HG03045 (cell line): ENCODE measurements around the gene NDUFB1.

Experiments
- ATAC-seq: cut with Tn5 transposase; IDR thresholded peaks from one replicate; pipeline ENCODE4 v1.9.1; 2021; ENCODE audit warnings: mild to moderate bottlenecking, moderate library complexity; ENCODE audit not compliant: unreplicated experiment

Gene NDUFB1

GRCh38 chr14:92121670-92122350, at the start of gene NDUFB1, which contains the start of gene CPSF2:
Gene NDUFB1, minus strand, starts transcription at chr14:92121706. Its CDS starts 4,069 bp downstream, at chr14:92117637.
Gene CPSF2, plus strand, starts transcription at chr14:92121969. Its CDS starts 9,016 bp downstream, at chr14:92130985.
- peak; percentile 90 for ATAC-seq

DNA sequence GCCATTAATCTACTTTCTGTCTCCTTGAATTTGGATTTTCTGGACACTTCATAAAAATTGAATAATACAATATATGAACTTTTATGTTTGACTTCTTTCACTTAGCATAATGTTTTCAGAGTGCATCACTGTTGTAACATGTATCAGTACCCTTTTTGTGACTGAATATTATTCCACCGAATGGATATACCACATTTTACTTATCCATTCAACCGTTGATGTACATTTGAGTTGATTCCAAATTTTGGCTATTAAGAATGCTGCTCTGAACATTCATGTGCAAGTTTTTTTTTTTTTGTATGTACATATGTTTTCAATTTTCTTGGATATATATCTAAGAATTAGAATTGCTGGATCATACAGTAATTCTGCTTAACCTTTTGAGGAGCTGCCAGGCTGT, 43.5 kb upstream of the NDUFB1 start:
- no peak for ATAC-seq

DNA sequence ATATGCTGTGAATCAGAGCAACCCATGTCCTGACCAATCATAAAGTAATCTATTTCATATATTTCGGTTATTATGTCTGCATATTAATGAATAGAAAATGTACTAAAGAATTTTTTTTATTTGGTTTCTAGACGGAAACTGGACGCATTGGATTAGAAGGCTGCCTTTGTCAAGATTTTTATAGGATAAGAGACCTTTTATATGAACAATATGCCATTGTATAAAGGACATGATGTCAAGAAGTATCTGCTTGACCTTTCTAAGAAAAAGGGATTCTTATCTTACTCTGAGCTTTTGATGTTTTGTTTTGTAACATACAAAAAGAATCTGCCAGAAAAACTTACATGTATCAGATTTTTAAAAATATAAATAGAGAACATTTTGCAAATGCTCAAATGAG, 40.0 kb upstream of the NDUFB1 start:
- ATAC-seq = no peak

DNA sequence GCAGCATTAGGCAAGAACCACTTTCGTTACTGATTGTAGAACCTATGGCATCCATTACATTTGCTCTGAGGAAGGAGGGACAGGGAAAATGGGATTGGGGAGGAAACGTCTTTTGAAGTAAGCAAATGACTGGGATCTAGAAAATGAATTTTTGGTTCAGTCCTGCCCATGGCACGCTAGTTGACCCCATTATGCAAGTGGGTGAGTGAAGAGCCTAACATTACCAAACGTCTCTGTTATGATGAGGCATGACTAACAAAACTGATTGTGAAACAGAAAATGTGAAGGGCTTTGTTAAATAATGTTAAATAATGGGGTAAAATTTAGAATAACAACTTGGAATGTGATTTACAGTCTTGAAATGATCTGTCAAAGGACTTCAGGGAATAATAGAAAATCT, 39.1 kb upstream of the NDUFB1 start:
- ATAC-seq = no peak

DNA sequence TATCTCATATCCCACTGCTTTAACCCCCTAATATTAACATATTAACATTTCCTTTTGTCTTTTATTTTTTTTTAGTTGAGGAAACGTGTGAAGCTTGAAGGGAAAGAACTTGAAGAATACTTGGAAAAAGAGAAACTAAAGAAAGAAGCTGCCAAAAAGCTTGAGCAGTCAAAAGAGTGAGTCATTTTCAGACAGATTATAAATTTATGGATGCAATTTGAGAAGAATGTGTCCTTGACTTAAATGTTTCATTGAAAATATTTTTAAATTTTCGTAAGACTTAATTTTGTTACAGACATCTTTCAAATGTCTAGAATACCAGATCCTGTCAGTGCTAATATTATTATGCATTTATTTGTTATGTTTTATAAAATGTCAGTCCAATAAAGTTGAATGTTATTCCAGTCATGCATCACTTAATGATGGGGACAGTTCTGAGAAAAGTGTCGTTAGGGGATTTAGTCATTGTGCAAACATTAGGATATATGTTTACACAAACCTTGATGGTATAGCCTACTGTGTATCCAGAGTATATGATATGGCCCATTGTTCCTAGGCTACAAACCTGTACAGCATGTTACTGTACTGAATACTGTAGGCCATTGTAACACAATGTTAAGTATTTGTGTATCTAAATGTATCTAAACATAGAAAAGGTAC, 32.9 kb upstream of the NDUFB1 start:
- ATAC-seq = no peak

- no peak for ATAC-seq
Measured at GRCh38 chr14:92153581-92153980, 32.1 kb upstream of the NDUFB1 start.

- ATAC-seq = no peak
Measured at GRCh38 chr14:92144708-92145107, 23.2 kb upstream of the NDUFB1 start.

- ATAC-seq = no peak
Measured at GRCh38 chr14:92143962-92144361, 22.5 kb upstream of the NDUFB1 start.

DNA sequence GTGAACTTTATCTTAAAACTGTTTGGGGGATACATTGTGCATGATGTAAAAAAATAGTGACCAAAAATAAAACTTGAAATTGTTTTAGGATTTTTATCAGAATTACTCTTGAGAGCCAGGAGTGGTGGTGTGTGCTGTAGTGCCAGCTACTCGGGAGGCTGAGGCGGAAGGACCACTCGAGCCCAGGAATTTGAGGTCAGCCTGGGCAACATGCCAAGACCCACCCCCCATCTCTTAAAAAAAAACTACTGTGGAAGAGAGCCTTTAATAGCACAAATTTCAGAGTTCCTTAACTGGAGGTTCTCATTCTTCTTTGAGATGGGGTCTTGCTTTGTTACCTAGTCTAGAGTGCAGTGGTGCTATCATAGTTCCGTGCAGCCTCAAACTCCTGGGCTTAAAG, 21.8 kb upstream of the NDUFB1 start:
- ATAC-seq = no peak

DNA sequence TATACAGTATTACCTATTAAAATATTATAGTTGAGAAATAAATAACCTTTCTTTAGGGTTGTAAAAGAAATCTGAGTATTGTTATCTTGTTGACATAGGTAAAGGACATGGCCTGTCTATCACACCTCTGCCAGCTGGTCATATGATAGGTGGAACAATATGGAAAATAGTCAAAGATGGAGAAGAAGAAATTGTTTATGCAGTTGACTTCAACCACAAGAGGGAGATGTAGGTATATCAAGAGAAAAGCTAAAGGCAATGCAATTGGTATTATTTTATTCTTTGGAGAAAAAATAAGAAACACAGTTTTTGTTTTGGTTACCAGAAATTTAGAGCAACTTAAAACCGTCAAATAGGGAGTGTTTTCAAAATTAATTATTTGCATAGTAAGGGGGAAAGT, 13.8 kb upstream of the NDUFB1 start:
- no peak for ATAC-seq

GRCh38 chr14:92134456-92134855, 12.9 kb upstream of the NDUFB1 start:
- ATAC-seq = no peak

GRCh38 chr14:92122761-92123160, 1.3 kb upstream of the NDUFB1 start:
- no peak for ATAC-seq

DNA sequence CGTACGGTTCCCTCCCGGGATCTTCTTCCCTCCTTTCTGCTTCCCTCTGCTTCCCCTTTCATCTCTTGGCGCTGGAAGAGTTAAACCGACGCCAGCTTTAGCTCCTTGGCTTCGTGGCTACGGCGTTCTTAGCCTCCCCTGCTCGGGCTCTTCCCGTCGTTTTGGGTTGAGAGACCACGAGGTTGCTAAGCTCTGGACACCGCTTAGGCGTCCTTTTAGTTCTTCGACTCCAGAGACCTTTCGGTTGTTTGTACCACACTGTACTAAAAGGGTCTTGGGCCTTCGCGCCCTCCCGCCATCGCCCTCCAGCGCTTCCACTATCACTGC, 808 bp upstream of the NDUFB1 start:
- peak; percentile 6 for ATAC-seq

DNA sequence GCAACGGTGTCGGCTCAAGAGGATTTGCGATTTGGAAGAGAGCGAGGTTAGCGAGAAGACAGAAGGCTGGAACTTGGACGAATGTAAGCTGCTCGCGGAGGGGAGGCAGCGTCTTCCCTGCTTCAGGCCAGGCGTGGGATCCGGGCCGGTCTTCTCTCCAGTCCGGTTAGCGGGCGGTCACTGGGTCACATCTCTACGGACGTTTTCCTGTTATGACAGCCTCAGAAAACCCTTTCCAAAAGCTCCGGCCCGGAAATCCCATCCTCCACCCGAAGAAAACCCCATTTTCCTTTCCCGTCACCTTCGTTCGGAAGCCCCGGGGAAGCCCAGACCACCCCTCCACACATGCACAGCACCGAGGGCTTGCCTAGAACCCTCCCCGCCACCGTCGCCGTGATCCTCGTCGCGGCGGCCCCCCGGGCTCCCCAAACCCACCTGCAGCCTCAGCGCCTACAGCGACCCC, 268 bp downstream of the NDUFB1 start:
- ATAC-seq = peak; percentile 23

- no peak for ATAC-seq
Measured at GRCh38 chr14:92109490-92109889, 12.0 kb downstream of the NDUFB1 start.

- ATAC-seq = no peak
Measured at GRCh38 chr14:92108345-92109254, 12.9 kb downstream of the NDUFB1 start.

DNA sequence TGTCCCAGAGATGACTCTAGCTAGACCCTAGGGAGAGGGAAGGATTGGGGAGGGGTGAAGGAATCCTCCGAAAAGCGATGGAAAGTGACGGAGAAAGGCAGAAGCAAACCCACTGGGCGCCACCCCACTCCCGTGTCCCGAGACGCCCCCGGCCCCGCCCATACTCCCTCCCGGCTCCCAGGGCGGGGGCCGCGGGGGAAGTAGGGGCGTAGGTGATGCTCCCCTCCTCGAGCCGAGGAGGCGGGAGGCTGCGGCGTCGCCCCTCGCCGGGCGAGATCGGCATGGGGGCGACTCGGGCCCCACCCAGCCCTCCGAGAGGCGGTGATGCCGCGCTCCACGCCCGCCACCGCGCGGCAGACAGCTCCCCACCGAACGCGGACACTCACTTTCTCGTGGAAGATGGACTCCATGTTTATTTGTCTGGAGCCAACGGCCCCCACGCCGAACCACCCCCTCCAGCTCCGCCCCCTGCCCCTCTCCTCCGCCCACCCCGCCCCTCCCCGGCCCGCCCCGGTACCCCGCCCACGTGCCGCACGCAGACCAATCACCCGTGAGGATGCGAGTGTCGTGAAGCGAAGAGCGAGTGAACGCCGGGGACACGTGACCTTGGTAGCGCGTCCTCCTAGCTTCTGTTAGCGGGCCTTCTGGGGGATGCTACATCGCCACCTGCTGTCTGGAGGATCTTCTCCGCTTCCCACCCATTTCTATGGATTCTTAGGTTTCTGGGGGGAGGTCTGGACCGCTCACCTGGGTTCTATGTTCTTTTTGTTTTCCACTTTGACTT, 15.2 kb downstream of the NDUFB1 start, which contains the start of gene ATXN3:
Gene ATXN3, minus strand, starts transcription at position 440 of the 784 bp plus-strand sequence. Its CDS starts 30 bp downstream, at position 410.
- ATAC-seq = peak; percentile 88

DNA sequence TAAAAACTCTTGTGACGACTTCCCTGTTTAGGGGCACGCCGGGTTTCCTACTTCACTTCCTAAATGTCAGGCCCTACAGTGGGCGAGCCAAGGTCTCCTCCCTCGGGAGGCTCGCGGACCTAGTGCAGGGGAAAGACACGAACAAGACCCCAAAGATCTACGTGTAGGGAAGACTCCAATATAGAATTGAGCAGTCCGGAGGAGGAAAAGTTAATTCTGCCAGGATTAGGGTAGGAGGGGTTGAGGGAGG, 15.7 kb downstream of the NDUFB1 start:
- peak; percentile 7 for ATAC-seq

- ATAC-seq = no peak
Measured at GRCh38 chr14:92105073-92105892, 16.2 kb downstream of the NDUFB1 start.

DNA sequence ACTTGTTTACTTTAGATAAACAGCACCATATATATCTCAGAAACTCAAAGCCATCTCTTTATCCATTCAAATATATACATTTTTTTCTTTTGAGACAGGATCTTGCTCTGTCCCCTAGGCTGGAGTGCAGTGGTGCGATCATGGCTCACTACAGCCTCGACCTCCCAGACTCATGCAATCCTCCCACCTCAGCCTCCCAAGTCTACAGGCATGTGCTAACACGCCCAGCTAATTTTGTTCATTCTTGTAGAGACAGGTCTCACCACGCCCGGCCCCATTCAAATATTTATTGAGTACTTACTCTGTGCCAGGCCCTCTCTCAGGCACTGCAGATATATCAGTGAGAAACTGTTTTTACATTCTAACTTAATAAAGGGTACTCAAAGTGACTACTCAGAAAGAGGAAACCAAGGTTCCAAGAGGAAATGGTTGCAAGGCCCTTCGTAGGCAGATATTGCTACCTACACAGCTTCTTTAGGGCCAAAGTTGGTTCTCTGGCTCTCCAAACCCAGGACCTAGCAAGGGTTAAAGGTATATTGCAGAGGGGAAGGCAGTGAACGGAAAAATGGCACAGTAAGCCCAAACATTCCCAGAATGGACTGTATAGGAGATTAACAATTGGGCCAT, 18.0 kb downstream of the NDUFB1 start:
- ATAC-seq = no peak
